ENCODE measurements around the gene CHRNE. TPM values are rescaled to one million over a fixed set of nuclear protein-coding genes. Genes with fewer than 3 reads are reported as not detected.

CHRNE gene
- total and polyA plus RNA-seq, 2 experiments from 2014 or later = 0.24 to 1.2 TPM

- TF ChIP-seq ZNF462 (CRISPR knock-in tag; IDR thresholded peaks at IDR 0.05) = no peak
- no peak for TF ChIP-seq EZH2phosphoT487 (IDR thresholded peaks at IDR 0.05; ENCODE audit: unreplicated experiment)
- TF ChIP-seq POLR2AphosphoS5 (IDR thresholded peaks at IDR 0.05; ENCODE audit: low read depth) = no peak
- no peak for TF ChIP-seq STAT1 (IDR thresholded peaks at IDR 0.05; ENCODE audit: unreplicated experiment)
- no peak for TF ChIP-seq CREB1 (CRISPR knock-in tag; IDR thresholded peaks at IDR 0.05; ENCODE audit: low read depth)
- TF ChIP-seq ZNF114 (CRISPR knock-in tag; IDR thresholded peaks at IDR 0.05) = no peak
Measured at GRCh38 chr17:4902540-4902939, 358 bp downstream of the CHRNE start (continued).

GRCh38 chr17:4901648-4902344, 1.1 kb downstream of the CHRNE start:
- no peak overlapping the region for H3K27ac Mint-ChIP-seq
- no peaks in the 10 kb centered on the region for H3K79me2 ChIP-seq (replicated peaks; ENCODE audit: insufficient read depth)
- ATAC-seq = peak; percentile 7
- no peaks in the 10 kb centered on the region for H3K9me3 Mint-ChIP-seq
- peak overlapping the region; percentile 95; the same call in 1 of the 2 replicates for H3K4me2 ChIP-seq
- H3K27me3 ChIP-seq (ENCODE audit: insufficient read depth) = peaks cover 9% of the 10 kb centered on the region
- peaks cover 25% of the 10 kb centered on the region for H3K27me3 Mint-ChIP-seq (ENCODE audit: insufficient read depth, low read depth, poor library complexity)
- H3K36me3 Mint-ChIP-seq (ENCODE audit: low read depth) = no peaks in the 10 kb centered on the region; the same call in 2 of the 3 replicates
- peaks cover 31% of the 10 kb centered on the region for H3F3A ChIP-seq (replicated peaks; ENCODE audit: low read depth)
- H3K27ac ChIP-seq (ENCODE audit: low read depth) = no peak overlapping the region
- 0 out of 2 replicates have a peak, but pooled peaks cover 5% of the 10 kb centered on the region for H3K4me1 ChIP-seq (ENCODE audit: insufficient read depth)
- H3K4me3 Mint-ChIP-seq = peak overlapping the region; percentile 85; the same call in 2 of the 3 replicates
- no peaks in the 10 kb centered on the region for H3K9me2 ChIP-seq (ENCODE audit: insufficient read depth)
- H3K36me3 ChIP-seq (ENCODE audit: insufficient read depth) = no peaks in the 10 kb centered on the region; the same call in 1 of the 2 replicates
- H3K4me3 ChIP-seq = peak overlapping the region; percentile 77; the same call in 1 of the 2 replicates
- peaks cover 20% of the 10 kb centered on the region for H3K4me1 Mint-ChIP-seq
- no peak overlapping the region for H2AFZ ChIP-seq
- no peak for DNase-seq (ENCODE audit: low spot score)
- no peaks in the 10 kb centered on the region for H4K20me1 ChIP-seq (replicated peaks; ENCODE audit: insufficient read depth)
- TF ChIP-seq JUNB (IDR thresholded peaks at IDR 0.05; ENCODE audit: unreplicated experiment) (no peak), POLR2AphosphoS5 (IDR thresholded peaks at IDR 0.05; ENCODE audit: low read depth) (no peak), CREB1 (CRISPR knock-in tag; IDR thresholded peaks at IDR 0.05; ENCODE audit: low read depth) (no peak), ZNF114 (CRISPR knock-in tag; IDR thresholded peaks at IDR 0.05) (no peak), EZH2phosphoT487 (IDR thresholded peaks at IDR 0.05; ENCODE audit: unreplicated experiment) (no peak), EZH2 (IDR thresholded peaks at IDR 0.05; ENCODE audit: low read depth, unreplicated experiment) (no peak), ZNF331 (CRISPR knock-in tag; IDR thresholded peaks at IDR 0.05; ENCODE audit: low read depth) (no peak), STAT1 (IDR thresholded peaks at IDR 0.05; ENCODE audit: unreplicated experiment) (no peak), ETS1 (IDR thresholded peaks at IDR 0.05) (no peak)
